Measurements from ENCODE around the gene MCC.

Gene MCC

DNA sequence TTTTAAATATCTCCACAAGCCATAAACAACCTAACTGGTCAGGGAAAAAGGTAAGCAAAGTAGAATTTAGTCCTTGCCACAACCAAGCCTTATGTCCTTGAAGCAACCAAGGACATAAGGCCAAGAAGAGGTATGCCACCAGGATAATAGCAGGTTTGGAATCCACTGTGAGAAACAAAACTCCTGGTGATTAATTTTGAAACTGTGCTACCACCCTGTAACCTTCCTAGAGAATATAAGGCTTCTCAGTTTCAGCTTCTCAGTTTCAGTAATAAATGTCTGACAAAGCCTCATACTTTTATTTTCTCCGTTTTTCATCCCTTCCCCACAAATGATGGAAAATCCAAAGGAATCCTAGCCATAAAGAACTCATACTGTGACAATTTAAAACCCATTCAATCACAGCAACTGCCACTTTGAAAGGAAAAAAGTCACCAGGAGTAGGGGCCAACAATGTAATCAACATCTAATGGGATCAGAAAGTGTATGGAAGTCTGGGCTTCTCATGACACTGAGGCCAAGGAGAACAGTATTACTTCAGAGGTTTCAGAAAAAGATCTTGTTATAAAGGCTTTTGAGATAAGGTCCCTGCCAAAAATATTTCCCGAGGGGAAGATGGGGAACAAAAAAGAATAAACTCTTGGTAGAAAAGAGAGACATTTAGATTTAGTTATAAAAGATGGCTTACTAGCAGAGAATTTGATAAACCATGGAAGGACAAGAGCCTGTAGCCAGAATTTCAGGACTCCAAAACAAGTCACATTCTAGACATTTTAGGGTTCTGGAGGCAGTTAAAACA, 242.6 kb downstream of the MCC start:
- DNase-seq (ENCODE audit: low read depth): no peak

DNA sequence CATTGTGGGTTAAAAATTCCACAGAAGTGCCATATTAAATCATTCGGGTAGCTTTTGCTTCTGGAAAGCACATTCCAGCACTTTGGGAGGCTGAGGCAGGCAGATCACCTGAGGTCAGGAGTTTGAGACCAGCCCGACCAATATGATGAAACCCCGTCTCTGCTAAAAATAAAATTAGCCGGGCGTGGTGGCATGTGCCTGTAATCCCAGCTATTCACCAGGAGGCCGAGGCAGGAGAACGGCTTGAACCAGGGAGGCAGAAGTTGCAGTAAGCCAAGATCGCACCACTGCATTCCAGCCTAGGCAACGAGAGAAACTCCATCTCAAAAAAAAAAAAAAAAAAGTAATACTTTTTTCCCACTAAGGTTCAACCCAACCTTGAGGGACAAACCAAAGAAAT, 243.3 kb downstream of the MCC start:
- DNase-seq (ENCODE audit: low read depth): no peak

GRCh38 chr5:113243349-113243664, 244.9 kb downstream of the MCC start:
- no peak for DNase-seq (ENCODE audit: low read depth)

GRCh38 chr5:113242481-113243348, 245.5 kb downstream of the MCC start:
- no peak for DNase-seq (ENCODE audit: low read depth)

- no peak for DNase-seq (ENCODE audit: low read depth)
Measured at GRCh38 chr5:113240951-113241726, 247.1 kb downstream of the MCC start.

DNA sequence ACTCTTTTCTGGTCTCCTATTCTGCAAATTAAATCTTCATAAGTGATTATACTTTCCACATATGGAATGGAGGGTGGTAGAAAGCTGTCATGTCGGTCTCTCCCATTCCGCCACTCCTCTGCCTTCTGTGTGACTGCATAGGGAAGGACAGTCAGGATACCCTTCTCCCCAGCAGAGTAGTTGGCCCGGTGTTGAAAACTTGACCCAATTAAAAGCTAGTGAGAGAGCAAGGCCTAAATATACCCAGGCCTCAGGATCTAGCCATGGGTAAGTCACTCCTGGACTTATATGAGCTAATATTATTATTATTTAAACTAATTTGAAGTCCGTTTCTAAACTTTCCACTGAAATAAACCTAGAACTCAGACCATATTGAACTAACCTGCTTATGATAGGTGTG, 248.2 kb downstream of the MCC start:
- no peak for DNase-seq (ENCODE audit: low read depth)

DNA sequence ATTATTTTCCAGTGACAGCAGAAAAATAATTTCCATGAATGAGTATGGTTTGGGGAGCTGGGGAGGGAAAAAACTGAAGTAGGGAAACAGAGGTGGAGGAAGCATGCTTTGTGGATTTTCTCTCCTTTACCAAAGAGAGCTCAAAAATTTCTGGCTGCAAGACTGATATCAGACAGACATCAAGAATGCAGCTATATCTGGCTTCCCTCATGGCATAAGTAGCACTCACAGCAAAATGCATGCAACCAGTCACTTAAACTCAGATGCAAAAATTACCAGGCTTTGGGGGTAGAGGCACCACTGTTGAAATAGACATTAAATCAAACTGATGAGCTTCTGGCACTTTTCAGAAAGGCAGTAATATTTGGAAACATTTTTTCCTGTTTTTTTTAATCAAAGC, 250.4 kb downstream of the MCC start:
- DNase-seq (ENCODE audit: low read depth): no peak

- DNase-seq (ENCODE audit: low read depth): no peak
Measured at GRCh38 chr5:113236536-113237288, 251.5 kb downstream of the MCC start.

- no peak for DNase-seq (ENCODE audit: low read depth)
Measured at GRCh38 chr5:113235884-113236283, 252.4 kb downstream of the MCC start.

DNA sequence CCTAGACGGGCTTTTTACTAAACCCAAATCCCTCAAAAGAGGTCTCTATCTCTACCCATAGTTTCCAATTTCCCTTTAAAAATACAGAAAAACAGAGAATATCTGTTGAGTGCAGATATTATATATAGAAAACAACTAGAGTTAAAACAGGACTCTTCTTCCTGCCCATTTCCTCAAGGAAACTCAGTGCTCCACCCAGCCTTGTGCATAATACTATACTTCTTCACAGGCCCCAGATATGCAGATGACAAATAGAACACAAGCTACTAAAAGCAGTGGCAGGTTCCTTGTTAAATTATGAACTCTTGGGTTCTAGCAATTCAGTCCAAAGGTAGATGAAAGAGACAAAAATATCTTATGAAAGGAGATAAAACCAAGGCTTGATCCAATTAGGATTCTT, 253.7 kb downstream of the MCC start:
- DNase-seq (ENCODE audit: low read depth): no peak

DNA sequence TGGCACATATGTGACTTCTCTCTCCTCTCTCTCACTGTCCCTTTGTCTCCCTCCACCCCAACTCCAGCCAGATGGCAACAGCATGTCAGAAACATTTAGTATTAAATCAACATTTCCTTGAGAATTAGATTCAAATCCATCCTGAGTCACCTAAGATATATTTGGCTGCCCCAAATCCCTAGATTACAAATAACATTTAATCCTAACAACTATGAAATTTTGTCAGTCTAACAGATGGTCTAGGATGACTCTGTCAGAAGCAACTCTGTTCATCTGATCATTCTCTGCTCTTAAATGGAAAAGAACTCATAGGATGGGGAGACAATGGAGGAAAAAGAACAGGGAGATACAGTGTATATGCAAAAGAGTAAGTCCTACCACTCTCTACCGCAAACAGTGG, 254.6 kb downstream of the MCC start:
- no peak for DNase-seq (ENCODE audit: low read depth)

DNA sequence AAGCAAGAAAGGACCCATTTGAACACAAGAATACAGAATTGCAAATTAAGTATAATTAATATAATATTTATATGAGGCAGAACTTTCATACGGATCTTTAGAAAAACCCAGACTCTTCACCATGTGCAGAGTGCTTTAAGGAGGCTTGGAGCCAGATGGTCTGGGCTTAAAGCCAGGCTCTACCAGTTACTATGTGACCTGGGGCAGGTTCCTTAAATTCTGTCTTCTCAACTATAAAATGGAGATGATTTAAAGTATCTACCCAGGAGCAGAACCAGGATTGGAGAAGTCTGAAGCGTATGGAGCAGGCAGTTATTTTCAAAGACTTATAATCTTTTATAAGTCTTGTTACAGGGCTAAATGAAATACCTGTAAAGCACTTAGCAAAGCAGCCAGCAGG, 255.6 kb downstream of the MCC start:
- DNase-seq (ENCODE audit: low read depth): no peak

DNA sequence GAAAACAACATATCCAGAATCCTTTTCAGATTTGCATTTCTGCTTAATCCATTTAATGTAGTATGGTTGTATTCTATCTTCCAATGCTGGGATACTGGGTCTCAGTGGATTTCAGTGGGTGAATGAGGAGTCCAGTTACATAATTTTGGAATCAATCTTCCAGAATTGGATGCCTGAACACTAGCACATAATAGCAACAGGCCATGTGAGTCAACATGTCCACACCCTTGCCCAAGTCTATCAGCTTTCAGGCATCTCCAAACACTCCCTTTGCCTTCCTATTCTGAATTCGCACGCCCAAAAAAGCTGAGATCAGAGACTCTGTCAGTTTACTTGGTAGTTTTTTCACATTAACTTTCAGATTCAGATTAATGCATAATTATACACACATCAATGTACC, 256.0 kb downstream of the MCC start:
- DNase-seq (ENCODE audit: low read depth): no peak

DNA sequence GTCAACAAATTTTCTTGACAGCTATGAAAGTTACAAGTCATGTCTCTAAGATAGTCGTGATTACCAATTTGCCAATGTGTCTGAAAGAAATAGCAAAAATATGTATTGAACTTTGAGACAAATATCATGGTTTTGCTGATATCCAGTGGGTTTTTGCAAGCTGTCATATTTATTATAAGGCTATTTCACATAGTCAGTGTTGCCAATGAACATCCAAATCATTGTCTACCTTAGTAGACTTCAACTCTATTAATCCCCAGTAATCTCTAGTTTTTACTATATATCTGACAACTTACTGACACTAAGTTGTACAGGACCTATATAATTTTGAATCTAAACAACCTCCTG, 256.6 kb downstream of the MCC start:
- no peak for DNase-seq (ENCODE audit: low read depth)

DNA sequence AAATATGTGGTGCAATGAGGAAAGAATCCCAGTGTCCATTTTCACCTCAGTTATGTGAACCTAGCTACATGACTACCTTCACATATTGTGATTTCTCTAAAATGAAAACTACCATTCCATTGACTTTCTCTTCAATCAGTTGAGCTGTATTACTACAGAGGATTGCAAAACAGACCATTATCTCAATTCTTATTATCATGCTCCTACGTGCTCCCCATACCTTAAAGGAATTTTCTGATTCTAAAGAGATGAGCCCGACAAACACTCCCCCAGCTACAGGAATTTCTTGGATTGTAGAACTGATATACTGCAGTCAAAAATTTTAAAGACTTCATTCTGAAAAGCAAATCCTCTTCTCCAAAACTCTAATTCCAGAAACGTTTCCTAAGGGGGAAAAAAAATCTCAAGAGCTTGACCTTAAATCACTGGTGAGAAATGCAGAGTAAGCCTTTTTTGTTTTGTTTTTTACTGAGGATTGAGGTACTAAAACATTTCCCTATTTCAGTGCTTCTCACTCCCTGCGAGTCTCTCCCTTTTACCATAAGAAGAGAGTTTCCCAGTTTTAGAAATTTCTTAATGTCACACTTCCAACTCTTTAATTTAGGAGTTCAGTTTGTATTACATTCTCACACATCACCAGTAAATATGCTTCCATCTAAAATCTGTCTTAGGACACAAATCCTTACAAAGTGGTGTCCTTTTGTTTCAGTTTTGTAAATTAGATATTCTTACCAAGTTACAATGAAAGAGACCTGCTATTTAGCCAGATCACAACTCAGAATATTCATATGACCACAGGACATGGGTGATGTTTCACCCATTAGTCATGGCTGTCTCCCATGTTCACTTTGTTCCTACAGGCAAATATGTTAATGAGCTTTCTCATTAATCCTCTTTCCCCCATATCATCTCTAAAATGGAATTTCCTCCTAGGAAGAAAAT, 257.3 kb downstream of the MCC start:
- no peak for DNase-seq (ENCODE audit: low read depth)

DNA sequence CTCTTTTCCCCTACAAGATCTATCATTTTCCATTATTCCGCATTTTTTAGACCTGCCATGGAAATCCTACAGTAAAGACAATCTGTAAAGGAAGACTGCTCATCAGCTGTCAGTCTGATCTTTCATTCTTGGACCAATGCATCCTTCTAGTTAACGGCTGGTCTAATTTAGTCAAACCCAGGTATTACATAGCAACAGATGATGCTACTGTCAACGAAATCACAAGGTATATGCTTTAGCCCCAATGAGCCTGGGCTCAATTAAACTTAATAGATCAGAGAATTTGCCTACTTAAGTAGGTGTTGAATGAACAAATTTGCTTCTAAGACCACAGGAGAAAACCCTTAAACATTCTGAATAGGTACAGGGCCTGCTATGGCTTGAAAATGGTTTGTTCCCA, 260.5 kb downstream of the MCC start:
- no peak for DNase-seq (ENCODE audit: low read depth)

GRCh38 chr5:113226116-113226736, 262.0 kb downstream of the MCC start:
- DNase-seq (ENCODE audit: low read depth): no peak

DNA sequence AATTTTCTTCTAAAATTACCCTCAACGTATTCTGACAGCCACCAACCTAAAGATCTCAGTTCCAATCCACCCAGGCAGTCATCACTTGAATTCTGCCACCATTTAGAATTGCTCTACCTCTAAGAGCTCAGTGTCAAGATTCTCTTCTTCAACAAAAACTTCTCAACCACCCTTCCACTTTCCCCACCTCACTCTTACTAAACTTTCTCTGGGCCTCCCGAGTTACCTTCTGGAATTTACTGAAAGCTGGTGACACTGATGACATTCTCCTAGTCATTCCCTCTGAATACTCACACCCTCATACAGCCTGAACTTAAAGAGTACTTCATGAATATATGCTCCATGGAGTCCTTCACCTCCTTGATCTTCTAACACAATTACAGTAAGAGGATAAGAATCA, 263.0 kb downstream of the MCC start:
- DNase-seq (ENCODE audit: low read depth): no peak

GRCh38 chr5:113224605-113225065, 263.6 kb downstream of the MCC start:
- DNase-seq (ENCODE audit: low read depth): no peak

GRCh38 chr5:113223831-113224604, 264.2 kb downstream of the MCC start:
- no peak for DNase-seq (ENCODE audit: low read depth)

Measured in activated T-helper 9 cell treated with anti-CD3 and anti-CD28 coated beads, Interleukin-2, amount 50 U/mL, for 16 hours (primary cell).